Measurements from ENCODE around the gene OAS3.

The OAS3 gene

DNA sequence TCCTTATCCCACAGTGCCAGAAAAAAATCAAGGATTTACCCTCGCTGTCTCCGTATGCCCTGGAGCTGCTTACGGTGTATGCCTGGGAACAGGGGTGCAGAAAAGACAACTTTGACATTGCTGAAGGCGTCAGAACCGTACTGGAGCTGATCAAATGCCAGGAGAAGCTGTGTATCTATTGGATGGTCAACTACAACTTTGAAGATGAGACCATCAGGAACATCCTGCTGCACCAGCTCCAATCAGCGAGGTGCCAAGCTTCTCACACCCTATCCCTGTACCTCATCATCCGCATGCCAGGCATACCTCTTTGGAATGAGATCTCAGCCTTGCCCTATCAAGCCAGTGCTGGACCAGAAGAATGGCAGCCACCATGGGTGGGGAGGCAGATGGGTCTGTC is 59.2 kb downstream of the OAS3 start:
- no peak overlapping the region for H3K4me3 ChIP-seq (ENCODE audit: low read depth, low read length)
- DNase-seq (ENCODE audit: low read depth, low spot score), result no peak
- in situ Hi-C loops (cut with HindIII; ENCODE audit: low sequenced_read_pairs), result no loop called here
- TF ChIP-seq, protein P1, sequence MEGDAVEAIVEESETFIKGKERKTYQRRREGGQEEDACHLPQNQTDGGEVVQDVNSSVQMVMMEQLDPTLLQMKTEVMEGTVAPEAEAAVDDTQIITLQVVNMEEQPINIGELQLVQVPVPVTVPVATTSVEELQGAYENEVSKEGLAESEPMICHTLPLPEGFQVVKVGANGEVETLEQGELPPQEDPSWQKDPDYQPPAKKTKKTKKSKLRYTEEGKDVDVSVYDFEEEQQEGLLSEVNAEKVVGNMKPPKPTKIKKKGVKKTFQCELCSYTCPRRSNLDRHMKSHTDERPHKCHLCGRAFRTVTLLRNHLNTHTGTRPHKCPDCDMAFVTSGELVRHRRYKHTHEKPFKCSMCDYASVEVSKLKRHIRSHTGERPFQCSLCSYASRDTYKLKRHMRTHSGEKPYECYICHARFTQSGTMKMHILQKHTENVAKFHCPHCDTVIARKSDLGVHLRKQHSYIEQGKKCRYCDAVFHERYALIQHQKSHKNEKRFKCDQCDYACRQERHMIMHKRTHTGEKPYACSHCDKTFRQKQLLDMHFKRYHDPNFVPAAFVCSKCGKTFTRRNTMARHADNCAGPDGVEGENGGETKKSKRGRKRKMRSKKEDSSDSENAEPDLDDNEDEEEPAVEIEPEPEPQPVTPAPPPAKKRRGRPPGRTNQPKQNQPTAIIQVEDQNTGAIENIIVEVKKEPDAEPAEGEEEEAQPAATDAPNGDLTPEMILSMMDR (IDR thresholded peaks at IDR 0.05; ENCODE audit: low read depth, low read length), result no peak

DNA sequence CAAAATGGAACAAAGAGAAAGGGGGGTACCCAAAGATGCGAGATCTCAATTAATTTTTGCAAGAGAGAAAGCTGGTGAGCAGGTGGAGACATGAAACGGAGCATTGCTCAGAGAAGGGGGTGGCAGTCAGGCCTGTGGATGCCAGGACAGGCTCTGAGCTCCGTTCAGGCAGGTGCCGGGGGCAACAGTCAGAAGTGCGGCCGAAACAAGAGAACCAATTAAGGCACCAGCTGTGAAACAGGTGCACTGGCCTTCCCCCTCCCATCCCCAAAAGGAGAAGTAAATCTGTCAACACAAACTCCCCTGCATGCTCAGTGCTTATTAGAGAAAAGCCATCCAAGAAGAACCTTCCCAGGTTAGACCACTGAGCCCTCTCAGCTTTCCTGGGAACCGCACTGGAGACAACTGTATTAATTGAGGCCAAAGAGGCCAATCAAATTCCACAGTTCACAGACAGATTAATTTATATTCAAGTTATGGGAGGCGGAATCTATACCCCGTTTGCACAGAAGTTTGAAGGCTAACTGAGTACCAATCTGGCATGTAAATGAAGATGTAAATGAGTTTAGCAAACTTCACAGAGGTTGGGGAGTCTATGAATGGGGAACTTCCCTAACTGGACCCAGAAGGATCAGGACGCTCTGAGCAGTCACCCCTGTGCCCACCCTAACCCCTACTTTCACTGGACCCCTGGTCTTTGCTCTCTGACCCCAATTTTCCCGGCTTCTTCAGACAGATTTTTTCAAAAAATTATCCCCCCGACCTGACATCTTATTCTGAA is 60.9 kb downstream of the OAS3 start:
- in situ Hi-C loops (cut with HindIII; ENCODE audit: low sequenced_read_pairs), result no loop called here
- no peak for DNase-seq (ENCODE audit: low read depth, low spot score)
- TF ChIP-seq, protein P1 (IDR thresholded peaks at IDR 0.05; ENCODE audit: low read depth, low read length), result no peak
- no peak overlapping the region for H3K4me3 ChIP-seq (ENCODE audit: low read depth, low read length)

DNA sequence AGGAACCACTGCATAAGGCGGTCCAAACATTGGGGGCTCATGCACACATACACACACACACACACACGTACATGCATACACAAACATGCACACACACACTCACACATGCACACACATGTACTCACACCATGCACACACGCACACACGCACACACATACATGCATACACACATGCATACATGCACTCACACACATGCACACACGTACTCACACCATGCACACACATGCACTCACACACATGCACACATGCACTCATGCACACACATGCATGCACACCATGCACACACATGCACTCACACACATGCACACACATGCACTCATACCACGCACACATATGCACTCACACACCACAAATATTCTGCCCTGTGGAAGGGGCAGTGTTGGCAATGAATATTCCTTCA is 62.2 kb downstream of the OAS3 start:
- no peak overlapping the region for H3K4me3 ChIP-seq (ENCODE audit: low read depth, low read length)
- TF ChIP-seq, protein P1 (IDR thresholded peaks at IDR 0.05; ENCODE audit: low read depth, low read length), result no peak
- DNase-seq (ENCODE audit: low read depth, low spot score), result no peak
- in situ Hi-C loops (cut with HindIII; ENCODE audit: low sequenced_read_pairs), result no loop called here

DNA sequence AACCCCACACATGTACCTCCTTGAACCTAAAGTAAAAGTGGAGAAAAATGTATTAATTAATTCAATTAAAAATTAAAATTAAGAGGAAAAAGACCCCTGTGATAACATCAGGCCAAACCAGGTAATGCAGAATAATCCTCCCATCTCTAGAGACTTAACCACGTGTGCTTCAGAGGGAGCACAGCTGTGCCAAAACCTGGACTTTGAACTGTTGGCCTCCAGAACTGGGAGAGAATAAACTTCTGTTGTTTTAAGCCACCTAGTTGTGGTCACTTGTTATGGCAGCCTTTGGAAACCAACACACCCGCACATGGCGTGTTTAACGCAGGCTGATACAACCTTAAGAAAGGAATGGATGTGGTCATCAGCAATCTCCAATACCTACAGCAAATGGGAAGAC is 63.9 kb downstream of the OAS3 start:
- H3K4me3 ChIP-seq (ENCODE audit: low read depth, low read length), result no peak overlapping the region
- in situ Hi-C loops (cut with HindIII; ENCODE audit: low sequenced_read_pairs), result no loop called here
- TF ChIP-seq, protein P1 (IDR thresholded peaks at IDR 0.05; ENCODE audit: low read depth, low read length), result peak; percentile 4
- DNase-seq (ENCODE audit: low read depth, low spot score), result no peak

DNA sequence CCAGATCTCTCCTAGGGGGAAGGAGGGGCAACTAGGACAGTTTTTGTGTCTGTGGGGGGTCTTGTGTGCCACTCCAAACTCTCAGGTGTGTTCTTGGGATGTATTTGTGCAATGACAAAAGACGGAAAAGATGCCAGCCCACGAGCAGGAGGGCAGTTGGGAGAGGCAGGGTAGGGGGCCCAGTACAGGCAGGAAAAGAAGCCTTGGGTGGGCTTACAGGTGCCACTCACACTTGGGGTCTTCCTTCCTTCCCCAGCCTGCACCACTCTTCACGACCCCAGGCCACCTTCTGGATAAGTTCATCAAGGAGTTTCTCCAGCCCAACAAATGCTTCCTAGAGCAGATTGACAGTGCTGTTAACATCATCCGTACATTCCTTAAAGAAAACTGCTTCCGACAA is 64.4 kb downstream of the OAS3 start:
- no peak for DNase-seq (ENCODE audit: low read depth, low spot score)
- TF ChIP-seq, protein P1 (IDR thresholded peaks at IDR 0.05; ENCODE audit: low read depth, low read length), result no peak
- in situ Hi-C loops (cut with HindIII; ENCODE audit: low sequenced_read_pairs), result no loop called here
- H3K4me3 ChIP-seq (ENCODE audit: low read depth, low read length), result no peak overlapping the region

DNA sequence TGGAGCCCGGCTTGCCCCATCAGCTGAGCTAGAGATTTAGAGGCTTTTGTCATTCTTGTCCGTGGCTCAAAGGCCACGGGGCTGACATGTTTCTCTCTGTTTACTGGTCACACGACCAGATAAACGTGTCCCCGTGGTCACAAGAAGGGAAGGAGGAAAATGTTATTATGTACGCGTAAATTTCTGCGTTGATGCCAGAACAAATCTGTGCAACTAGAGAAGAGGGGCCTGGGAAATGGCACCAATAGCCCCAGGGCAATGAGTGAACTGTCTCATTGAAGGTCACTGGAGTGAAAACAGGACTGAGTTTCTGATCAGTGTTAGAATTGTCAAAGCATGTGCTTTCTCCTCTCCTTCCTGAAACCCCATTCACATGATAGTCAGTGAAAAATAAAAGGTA is 65.4 kb downstream of the OAS3 start:
- no peak for DNase-seq (ENCODE audit: low read depth, low spot score)
- in situ Hi-C loops (cut with HindIII; ENCODE audit: low sequenced_read_pairs), result no loop called here
- no peak overlapping the region for H3K4me3 ChIP-seq (ENCODE audit: low read depth, low read length)
- TF ChIP-seq, protein P1 (IDR thresholded peaks at IDR 0.05; ENCODE audit: low read depth, low read length), result no peak

Data from astrocyte of the spinal cord (primary cell).